Upper lobe of right lung (tissue), 1 donor: ENCODE measurements around the gene MED25. TPM values are rescaled to one million over a fixed set of nuclear protein-coding genes. Genes with fewer than 3 reads are reported as not detected.

Source experiments
- ATAC-seq: fragments of 200-7000 bp; cut with Tn5 transposase; one replicate; pipeline ENCODE4 v1.9.1; 2020; ENCODE audit warnings: mild to moderate bottlenecking, moderate library complexity
- DNase-seq: peaks from one replicate; pipeline ENCODE4 v3.0.0-alpha.2; 2020
- H3K27ac ChIP-seq: fragments of 200-600 bp; one replicate; pipeline ENCODE4 v1.8.0; 2022
- H3K27me3 ChIP-seq: fragments of 200-600 bp; one replicate; pipeline ENCODE4 v1.8.0; 2022; ENCODE audit warnings: mild to moderate bottlenecking
- H3K36me3 ChIP-seq: fragments of 200-600 bp; one replicate; pipeline ENCODE4 v1.8.0; 2022
- H3K4me1 ChIP-seq: fragments of 200-600 bp; one replicate; pipeline ENCODE4 v1.8.0; 2022
- H3K4me3 ChIP-seq: fragments of 200-600 bp; one replicate; pipeline ENCODE4 v1.8.0; 2022; ENCODE audit warnings: mild to moderate bottlenecking
- H3K9me3 ChIP-seq: fragments of 200-600 bp; one replicate; pipeline ENCODE4 v1.8.0; 2022
- intact Hi-C: fragments of 100-400 bp; cut with DNase I; formaldehyde crosslinking; loops from one replicate; pipeline ENCODE4 v1.11.0; 2022
- total RNA-seq: library from RNA; stranded (reverse); fragmentation: NEBNext Ultra II Directional; extraction: Animal tissue kit (Norgen Biotek cat#: 25700); gene quantifications from one replicate; pipeline ENCODE4 v1.2.1, GENCODE V29; 2021
- TF ChIP-seq, protein P1 (sequence below): fragments of 200-600 bp; IDR thresholded peaks from one replicate; pipeline ENCODE4 v1.8.0; 2022; ENCODE audit warnings: antibody characterized with exemption
- donor health status: DM: no; HTN: yes; CAD: no; lungs with severe emphysema.

The MED25 gene
- total RNA-seq, 1 donor from 2014 or later: 45.9 TPM

DNA sequence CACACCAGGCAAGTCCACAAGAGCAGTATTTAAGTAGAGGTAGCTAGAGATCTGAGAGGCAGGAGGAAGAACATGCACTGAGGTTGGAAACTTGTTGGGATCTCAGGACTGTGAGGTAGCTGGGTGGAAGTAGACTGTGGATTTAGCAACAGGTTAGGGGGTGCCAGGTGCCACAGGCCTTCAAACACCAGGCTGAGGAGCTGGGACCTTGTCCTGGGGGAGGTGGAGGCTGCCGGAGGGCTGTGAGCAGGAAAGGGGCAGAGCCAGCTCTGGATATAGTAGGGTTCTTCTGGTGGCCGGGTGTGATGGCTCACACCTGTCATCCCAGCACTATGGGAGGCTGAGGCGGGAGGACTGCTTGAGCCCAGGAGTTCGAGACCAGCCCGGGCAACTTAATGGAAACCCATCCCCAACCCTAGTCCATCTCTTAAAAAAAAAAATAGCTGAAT is 8.1 kb upstream of the MED25 start:
- Histone ChIP-seq H3K4me3 (peak overlapping the region; percentile 78), H3K27me3 (no peaks in the 10 kb centered on the region), H3K4me1 (peaks cover 8% of the 10 kb centered on the region), H3K9me3 (no peaks in the 10 kb centered on the region), H3K27ac (peak overlapping the region; percentile 83), H3K36me3 (no peaks in the 10 kb centered on the region)
- no peak for DNase-seq
- ATAC-seq: no peak
- intact Hi-C loops: no loop called here
- TF ChIP-seq, protein P1, sequence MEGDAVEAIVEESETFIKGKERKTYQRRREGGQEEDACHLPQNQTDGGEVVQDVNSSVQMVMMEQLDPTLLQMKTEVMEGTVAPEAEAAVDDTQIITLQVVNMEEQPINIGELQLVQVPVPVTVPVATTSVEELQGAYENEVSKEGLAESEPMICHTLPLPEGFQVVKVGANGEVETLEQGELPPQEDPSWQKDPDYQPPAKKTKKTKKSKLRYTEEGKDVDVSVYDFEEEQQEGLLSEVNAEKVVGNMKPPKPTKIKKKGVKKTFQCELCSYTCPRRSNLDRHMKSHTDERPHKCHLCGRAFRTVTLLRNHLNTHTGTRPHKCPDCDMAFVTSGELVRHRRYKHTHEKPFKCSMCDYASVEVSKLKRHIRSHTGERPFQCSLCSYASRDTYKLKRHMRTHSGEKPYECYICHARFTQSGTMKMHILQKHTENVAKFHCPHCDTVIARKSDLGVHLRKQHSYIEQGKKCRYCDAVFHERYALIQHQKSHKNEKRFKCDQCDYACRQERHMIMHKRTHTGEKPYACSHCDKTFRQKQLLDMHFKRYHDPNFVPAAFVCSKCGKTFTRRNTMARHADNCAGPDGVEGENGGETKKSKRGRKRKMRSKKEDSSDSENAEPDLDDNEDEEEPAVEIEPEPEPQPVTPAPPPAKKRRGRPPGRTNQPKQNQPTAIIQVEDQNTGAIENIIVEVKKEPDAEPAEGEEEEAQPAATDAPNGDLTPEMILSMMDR: no peak

DNA sequence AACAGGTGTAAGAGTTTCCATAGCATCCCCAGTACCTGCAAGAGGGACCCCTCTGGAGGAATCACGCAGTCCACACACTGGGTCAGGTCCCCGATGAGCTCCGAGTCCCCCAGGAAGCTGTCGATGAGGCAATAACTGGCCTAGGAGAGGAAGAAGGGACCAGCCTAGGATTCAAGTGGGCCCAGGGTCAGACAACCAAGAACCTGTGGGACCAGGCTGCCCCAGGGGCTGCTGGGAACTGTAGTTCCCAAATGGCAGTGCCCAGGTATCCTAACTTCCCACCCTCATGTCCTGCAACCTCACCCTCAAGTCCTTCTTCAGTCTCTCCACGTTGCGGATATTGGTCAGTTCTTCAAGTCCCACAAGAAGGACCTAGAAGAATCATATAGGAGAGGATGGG is 6.8 kb upstream of the MED25 start:
- DNase-seq (no peak), ATAC-seq (no peak)
- Histone ChIP-seq H3K4me1 (peaks cover 8% of the 10 kb centered on the region), H3K27ac (no peak overlapping the region), H3K36me3 (no peaks in the 10 kb centered on the region), H3K9me3 (no peaks in the 10 kb centered on the region), H3K27me3 (no peaks in the 10 kb centered on the region), H3K4me3 (no peak overlapping the region)
- TF ChIP-seq, protein P1: no peak
- intact Hi-C loops: no loop called here

DNA sequence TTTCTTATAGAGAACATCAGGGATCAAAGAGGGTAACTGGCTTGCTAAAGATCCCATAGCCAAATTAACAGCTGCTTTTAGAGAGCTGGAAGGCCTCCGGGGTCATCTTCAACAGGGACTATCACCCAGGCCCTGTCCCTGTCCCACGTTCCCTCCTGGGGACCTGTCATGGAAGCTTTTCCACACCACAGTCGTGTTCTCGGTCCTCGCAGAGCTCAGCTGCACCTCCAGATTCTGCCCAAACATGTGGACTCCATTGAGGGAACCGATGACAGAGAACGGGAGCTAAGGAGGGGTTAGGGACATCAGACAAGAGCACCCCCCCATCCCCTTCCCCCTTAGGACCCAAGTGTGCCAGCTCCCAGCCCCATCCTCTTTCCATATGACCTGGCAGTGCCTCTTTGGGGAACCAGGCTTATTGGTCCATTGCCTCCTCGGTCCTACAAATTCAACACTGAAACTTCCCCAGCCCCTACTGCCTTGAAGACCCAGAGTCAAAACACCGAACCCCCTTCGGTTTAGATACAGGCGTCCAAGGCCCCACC is 5.6 kb upstream of the MED25 start:
- no peaks in the 10 kb centered on the region for H3K36me3 ChIP-seq
- H3K27ac ChIP-seq: peak overlapping the region; percentile 87
- no peaks in the 10 kb centered on the region for H3K27me3 ChIP-seq
- peak overlapping the region; percentile 57 for H3K4me3 ChIP-seq
- ATAC-seq (no peak), DNase-seq (no peak)
- intact Hi-C loops: no loop called here
- H3K4me1 ChIP-seq: peaks cover 8% of the 10 kb centered on the region
- H3K9me3 ChIP-seq: no peaks in the 10 kb centered on the region
- TF ChIP-seq, protein P1: no peak

DNA sequence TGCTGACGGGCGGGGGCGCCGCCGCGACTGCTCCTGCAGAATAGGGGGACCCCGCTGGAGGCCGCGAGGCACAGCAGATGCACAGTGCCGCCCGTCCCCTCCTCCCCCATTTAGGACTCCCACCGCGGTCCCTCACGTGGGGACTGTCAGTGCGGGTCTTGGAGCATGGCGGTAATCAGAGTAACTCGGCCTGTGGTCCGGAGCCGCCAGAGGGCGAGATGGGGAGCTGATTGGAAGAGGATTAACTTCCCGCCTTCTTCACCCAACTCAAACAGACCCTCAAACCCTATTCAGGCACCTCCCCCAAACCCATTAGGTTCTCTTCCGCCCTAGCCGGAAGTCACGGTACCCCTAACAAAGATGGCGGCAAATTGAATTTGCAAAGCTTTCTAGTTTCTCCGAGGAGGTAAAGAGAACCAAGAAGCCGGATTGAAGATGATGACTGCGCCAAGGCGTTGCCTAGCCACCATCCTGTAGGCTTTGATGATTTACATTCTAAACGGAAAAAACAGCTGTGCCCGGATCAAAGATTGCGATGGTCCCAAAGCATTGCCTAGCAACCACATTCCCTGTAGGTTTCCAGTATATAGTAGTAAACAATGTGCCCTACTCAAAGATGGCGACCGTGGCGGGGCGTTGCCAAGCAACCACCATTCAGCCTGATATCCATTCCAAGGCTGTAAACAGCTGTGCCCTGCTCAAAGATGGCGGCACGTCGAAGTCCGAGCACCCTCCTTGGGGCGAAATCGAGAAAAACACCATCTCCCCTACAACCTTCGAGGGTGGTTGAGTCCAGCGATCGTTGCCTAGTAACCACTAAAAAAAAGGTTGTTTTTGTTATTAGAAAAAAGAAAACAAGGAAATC is 4.9 kb upstream of the MED25 start, which contains the start of gene FUZ:
FUZ (minus strand) TSS at position 296 of the 865 bp plus-strand sequence; CDS start at position 110, 186 bp downstream.
- H3K4me3 ChIP-seq: peak within 1 kb of the TSS; percentile 57
- TF ChIP-seq, protein P1: peak; percentile 29
- intact Hi-C loops: no loop called here
- no peaks in the 10 kb centered on the region for H3K27me3 ChIP-seq
- DNase-seq (peak; percentile 97), ATAC-seq (peak; percentile 78)
- H3K4me1 ChIP-seq: peaks cover 8% of the 10 kb centered on the region
- H3K27ac ChIP-seq: peak within 1 kb of the TSS; percentile 87
- H3K36me3 ChIP-seq: no peaks in the 10 kb centered on the region
- H3K9me3 ChIP-seq: no peaks in the 10 kb centered on the region

DNA sequence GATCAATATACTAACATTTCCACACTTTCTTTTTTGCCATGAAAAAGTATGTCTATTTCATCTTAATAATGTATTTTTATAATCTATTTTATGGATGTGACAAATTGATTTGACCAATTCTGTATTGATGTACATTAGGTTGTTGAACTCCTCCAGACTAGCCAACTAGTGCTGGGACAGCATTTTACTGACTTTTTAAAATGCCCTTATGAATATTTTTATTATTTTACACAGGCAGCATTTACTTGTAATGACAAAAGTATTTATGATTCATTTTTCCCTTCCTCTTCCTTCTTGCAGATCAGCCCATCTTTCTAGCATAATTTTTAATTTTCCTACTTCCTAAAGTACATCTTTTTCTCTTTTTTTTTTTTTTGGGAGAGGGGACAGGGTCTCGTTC is 4.1 kb upstream of the MED25 start:
- Histone ChIP-seq H3K36me3 (no peaks in the 10 kb centered on the region), H3K4me3 (peak overlapping the region; percentile 57), H3K9me3 (no peaks in the 10 kb centered on the region), H3K27ac (peak overlapping the region; percentile 87), H3K27me3 (no peaks in the 10 kb centered on the region), H3K4me1 (peaks cover 10% of the 10 kb centered on the region)
- DNase-seq (no peak), ATAC-seq (no peak)
- TF ChIP-seq, protein P1: no peak
- intact Hi-C loops: no loop called here
